Measurements from ENCODE around the gene NUMA1. TPM values are rescaled to one million over a fixed set of nuclear protein-coding genes. Genes with fewer than 3 reads are reported as not detected.
A peak's percentile ranks its signal among the peaks of the same experiment; 100 is the strongest.

The NUMA1 gene, protein sequence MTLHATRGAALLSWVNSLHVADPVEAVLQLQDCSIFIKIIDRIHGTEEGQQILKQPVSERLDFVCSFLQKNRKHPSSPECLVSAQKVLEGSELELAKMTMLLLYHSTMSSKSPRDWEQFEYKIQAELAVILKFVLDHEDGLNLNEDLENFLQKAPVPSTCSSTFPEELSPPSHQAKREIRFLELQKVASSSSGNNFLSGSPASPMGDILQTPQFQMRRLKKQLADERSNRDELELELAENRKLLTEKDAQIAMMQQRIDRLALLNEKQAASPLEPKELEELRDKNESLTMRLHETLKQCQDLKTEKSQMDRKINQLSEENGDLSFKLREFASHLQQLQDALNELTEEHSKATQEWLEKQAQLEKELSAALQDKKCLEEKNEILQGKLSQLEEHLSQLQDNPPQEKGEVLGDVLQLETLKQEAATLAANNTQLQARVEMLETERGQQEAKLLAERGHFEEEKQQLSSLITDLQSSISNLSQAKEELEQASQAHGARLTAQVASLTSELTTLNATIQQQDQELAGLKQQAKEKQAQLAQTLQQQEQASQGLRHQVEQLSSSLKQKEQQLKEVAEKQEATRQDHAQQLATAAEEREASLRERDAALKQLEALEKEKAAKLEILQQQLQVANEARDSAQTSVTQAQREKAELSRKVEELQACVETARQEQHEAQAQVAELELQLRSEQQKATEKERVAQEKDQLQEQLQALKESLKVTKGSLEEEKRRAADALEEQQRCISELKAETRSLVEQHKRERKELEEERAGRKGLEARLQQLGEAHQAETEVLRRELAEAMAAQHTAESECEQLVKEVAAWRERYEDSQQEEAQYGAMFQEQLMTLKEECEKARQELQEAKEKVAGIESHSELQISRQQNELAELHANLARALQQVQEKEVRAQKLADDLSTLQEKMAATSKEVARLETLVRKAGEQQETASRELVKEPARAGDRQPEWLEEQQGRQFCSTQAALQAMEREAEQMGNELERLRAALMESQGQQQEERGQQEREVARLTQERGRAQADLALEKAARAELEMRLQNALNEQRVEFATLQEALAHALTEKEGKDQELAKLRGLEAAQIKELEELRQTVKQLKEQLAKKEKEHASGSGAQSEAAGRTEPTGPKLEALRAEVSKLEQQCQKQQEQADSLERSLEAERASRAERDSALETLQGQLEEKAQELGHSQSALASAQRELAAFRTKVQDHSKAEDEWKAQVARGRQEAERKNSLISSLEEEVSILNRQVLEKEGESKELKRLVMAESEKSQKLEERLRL (N-terminal part only)
- total RNA-seq = 100 to 1,000 TPM; 102 to 130 TPM

DNA sequence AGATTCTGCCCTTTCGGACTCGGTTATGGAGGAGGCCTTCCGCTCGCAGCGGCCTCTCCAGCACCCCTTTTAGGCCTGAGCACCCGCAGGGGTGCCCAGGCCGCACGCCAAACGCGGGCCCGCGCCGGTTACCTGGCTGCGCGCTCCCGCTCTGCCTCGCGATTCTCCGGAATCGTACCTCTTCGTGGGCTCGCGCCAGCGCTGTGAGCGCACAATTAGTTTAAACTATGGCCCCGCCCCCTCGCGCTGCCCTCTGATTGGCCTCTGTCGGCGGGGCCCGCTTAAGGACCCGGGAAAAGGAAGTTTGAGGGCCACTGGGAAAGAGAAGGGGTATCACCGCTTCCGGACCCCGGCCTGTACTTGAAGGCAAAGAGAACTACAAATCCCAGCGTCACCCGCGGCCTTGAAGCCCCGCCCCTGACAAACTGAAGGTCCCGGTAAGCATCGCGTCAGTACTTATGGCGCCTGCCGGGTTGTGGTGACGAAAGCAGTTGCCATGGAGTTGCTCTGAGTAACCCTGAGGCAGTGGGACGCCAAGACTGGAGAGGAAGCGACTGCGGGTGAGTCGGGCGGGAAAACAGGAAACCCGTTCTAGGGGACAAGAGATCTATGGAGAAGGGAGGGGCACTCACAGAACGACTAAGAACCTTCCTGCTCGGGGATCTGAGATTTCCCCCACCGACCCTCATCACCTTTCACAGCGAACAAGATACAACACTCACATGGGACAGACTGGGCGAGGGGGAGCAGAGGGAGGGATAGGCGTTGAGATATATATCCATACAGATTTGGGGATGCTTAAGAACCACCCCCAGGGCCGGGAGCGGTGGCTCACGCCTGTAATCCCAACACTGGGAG lies at the start of gene NUMA1, which contains the start of gene LRRC51:
NUMA1 (minus strand) TSS at position 217 of the 858 bp plus-strand sequence. CDS start 44,599 bp downstream, outside the sequence.
LRRC51 (plus strand) TSS at position 525 of the 858 bp plus-strand sequence. CDS start 8,234 bp downstream, outside the sequence.
- Histone ChIP-seq H3K4me1 (peaks cover 0 to 24% of the 10 kb centered on the region in 2 donors), H3K36me3 (no peaks in the 10 kb centered on the region), H3K9me3 (no peaks in the 10 kb centered on the region), H3K4me3 (peak within 1 kb of the TSS; percentile 76), H3K27me3 (no peaks in the 10 kb centered on the region), H3K27ac (peak within 1 kb of the TSS; percentile 94 to 96)
- DNase-seq (ENCODE audit: low spot score) = peak; percentile 100
- TF ChIP-seq, protein P1, sequence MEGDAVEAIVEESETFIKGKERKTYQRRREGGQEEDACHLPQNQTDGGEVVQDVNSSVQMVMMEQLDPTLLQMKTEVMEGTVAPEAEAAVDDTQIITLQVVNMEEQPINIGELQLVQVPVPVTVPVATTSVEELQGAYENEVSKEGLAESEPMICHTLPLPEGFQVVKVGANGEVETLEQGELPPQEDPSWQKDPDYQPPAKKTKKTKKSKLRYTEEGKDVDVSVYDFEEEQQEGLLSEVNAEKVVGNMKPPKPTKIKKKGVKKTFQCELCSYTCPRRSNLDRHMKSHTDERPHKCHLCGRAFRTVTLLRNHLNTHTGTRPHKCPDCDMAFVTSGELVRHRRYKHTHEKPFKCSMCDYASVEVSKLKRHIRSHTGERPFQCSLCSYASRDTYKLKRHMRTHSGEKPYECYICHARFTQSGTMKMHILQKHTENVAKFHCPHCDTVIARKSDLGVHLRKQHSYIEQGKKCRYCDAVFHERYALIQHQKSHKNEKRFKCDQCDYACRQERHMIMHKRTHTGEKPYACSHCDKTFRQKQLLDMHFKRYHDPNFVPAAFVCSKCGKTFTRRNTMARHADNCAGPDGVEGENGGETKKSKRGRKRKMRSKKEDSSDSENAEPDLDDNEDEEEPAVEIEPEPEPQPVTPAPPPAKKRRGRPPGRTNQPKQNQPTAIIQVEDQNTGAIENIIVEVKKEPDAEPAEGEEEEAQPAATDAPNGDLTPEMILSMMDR (IDR thresholded peaks at IDR 0.05) = no peak

DNA sequence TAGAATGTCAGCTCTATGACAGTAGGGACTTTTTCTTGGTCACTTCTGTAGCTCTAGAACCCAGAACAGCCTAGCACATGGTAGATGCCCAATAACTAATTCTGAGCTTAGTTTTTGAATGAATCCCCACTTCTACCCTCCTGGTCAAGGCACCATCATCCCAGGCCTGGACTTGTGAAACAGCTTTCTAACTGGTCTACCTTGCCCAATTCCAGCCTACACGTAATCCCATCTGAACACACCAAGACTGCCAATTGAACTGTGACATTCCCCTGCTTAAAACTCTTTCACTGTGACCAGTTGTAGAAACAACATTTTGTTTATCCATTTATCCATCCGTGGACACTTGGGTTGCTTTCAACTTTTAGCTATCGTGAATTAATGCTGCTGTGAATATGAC lies 49.0 kb upstream of the NUMA1 start:
- Histone ChIP-seq H3K9me3 (no peaks in the 10 kb centered on the region), H3K4me3 (no peak overlapping the region), H3K4me1 (no peaks in the 10 kb centered on the region), H3K27ac (no peak overlapping the region), H3K27me3 (no peaks in the 10 kb centered on the region), H3K36me3 (no peaks in the 10 kb centered on the region)
- TF ChIP-seq, protein P1 (IDR thresholded peaks at IDR 0.05) = no peak
- DNase-seq (ENCODE audit: low spot score) = no peak

DNA sequence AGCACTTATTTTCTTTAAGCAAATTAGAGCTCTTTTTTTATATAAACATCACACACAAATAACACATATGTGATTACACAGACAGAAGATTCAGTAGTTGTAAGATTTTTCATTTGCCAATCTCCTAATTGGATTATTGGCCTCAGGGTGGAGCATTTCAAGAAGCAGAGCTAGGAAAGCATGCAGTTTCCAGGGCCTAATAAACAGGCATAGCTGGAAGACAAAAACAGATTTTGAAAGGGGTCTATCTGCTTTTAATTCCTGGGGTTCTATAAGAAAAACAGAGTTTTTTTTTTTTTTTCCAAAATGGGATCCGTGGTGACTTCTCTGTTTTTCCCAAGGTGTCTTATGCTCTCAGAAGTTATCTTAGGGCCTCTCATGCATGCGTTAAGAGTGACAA lies 47.6 kb upstream of the NUMA1 start:
- H3K27me3 ChIP-seq = no peaks in the 10 kb centered on the region
- DNase-seq (ENCODE audit: low spot score) = no peak
- H3K4me3 ChIP-seq = no peak overlapping the region
- TF ChIP-seq, protein P1 (IDR thresholded peaks at IDR 0.05) = no peak
- H3K36me3 ChIP-seq = no peaks in the 10 kb centered on the region
- H3K27ac ChIP-seq = no peak overlapping the region
- H3K4me1 ChIP-seq = no peaks in the 10 kb centered on the region
- H3K9me3 ChIP-seq = no peaks in the 10 kb centered on the region

DNA sequence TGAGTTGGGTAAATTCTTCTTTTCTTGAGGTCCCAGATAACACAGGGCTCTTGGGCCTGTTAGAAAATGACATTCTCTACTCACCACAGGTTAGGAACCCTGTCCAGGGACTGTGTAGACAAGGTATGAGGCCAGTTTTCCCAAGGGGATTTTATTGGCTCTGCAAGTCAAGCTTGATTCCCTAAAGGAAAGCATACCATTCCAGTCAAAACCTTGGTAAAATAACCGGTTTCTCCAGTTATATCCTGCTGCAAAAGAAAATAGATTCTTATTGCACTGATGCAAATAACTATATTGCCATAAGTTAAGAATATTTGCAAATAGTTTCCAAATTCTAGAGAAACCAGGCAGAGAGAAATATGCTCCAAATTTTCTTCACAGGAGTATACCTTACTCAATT lies 45.6 kb upstream of the NUMA1 start:
- no peaks in the 10 kb centered on the region for H3K36me3 ChIP-seq
- DNase-seq (ENCODE audit: low spot score) = no peak
- H3K9me3 ChIP-seq = no peaks in the 10 kb centered on the region
- no peak overlapping the region for H3K27ac ChIP-seq
- TF ChIP-seq, protein P1 (IDR thresholded peaks at IDR 0.05) = no peak
- no peaks in the 10 kb centered on the region for H3K27me3 ChIP-seq
- no peaks in the 10 kb centered on the region for H3K4me1 ChIP-seq
- no peak overlapping the region for H3K4me3 ChIP-seq

All from right atrium auricular region (tissue), 2 donors.